AML-193 (cell line): ENCODE measurements around the gene FBXO41.
"Not testable (repeated sequence)": the region's sequence is repeated elsewhere in the genome, so short reads cannot be mapped to it uniquely, and the experiment has no call there.

Source experiments
- DNase-seq, 2 experiments: peaks; one replicate each; lab custom pipeline; 2025; lab: John Stamatoyannopoulos, UW

Gene FBXO41

DNA sequence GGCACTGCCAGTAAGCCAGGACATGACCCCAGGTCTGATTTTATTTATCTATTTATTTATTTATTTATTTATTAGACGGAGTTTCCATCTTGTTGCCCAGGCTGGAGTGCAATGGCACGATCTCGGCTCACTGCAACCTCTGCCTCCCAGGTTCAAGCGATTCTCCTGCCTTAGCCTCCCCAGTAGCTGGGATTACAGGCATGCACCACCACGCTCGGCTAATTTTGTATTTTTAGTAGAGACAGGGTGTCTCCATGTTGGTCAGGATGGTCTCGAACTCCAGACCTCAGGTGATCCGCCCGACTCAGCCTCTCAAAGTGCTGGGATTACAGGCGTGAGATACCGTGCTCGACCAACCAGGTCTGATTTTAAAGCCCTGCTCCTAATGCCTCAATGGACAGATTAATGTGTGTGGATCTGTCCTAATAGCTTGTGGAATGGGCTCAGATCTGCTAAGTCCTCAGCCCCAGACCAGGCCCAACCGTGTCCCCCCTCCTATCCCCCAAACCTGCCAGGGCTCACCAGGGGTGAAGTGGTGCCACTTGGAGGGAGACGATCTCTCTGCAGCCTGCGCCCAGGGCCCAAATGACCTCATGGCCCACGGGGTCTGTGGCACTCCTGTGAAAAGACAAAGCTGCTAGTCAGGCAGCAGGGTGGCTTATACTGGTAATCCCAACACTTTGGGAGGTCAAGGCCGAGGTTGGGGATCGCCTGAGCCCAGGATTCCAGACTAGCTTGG lies 21.4 kb downstream of the FBXO41 start:
- not testable (repeated sequence) for DNase-seq

DNA sequence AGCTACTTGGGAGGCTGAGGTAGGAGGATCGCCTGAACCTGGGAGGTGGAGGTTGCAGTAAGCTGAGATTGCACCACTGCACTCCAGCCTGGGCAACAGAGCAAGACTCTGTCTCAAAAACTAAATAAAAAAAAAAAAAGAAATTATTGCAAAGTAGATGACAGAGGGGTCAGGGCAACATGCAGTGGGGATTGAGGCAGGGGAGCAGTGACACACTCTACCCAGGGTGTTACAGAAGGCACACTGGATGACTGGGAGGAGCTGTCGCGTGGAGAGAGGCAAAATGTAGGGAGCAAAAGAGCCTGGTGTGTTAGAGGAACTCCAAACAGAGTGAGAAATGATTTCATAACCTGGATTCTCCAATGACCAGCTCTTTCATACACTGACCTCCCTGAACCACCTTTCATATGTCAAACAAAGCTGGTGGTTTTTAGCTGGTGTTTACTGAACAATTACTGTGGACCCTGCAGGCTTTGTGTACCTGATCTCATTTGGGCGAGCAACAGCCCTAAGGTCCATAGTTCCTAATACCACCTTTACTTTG lies 22.1 kb downstream of the FBXO41 start:
- no peak for DNase-seq

GRCh38 chr2:73260338-73260984 lies 23.8 kb downstream of the FBXO41 start:
- peak; percentile 8 to 36 for DNase-seq

DNA sequence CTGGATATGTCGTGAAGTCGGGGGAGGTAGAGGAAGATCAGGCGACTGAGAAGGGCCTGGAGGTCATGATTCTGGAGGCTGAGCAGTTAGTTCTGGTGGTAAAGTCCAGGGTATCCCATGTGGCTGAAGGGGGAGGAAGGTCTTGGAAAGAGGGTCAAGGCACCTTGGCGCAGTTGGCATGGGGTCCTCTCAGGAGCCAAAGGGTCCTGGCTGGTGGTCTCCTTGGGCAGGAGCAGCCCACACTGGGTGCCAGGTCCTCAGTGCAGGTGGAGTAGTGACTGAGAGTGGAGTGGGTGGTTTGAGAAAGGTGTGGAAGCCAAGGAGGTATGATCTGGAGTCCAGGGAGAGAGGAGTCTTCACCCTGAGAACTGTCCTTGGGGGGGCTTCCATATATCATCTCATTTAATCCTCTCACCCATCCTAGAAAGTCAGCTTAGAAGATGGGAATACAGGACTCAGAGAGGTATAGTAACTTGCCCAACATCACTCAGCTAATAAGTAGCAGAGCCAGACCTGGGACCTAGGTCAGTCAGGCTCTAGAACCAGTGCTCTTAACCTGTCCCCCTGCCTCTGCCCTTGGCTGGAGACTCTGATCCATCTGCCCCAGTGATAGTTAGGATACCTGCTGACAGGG lies 24.5 kb downstream of the FBXO41 start:
- DNase-seq = no peak

GRCh38 chr2:73259276-73259675 lies 25.0 kb downstream of the FBXO41 start:
- DNase-seq = no peak

GRCh38 chr2:73258913-73259215 lies 25.4 kb downstream of the FBXO41 start:
- no peak for DNase-seq

- no peak for DNase-seq
Observed at GRCh38 chr2:73258186-73258912, 25.9 kb downstream of the FBXO41 start.

DNA sequence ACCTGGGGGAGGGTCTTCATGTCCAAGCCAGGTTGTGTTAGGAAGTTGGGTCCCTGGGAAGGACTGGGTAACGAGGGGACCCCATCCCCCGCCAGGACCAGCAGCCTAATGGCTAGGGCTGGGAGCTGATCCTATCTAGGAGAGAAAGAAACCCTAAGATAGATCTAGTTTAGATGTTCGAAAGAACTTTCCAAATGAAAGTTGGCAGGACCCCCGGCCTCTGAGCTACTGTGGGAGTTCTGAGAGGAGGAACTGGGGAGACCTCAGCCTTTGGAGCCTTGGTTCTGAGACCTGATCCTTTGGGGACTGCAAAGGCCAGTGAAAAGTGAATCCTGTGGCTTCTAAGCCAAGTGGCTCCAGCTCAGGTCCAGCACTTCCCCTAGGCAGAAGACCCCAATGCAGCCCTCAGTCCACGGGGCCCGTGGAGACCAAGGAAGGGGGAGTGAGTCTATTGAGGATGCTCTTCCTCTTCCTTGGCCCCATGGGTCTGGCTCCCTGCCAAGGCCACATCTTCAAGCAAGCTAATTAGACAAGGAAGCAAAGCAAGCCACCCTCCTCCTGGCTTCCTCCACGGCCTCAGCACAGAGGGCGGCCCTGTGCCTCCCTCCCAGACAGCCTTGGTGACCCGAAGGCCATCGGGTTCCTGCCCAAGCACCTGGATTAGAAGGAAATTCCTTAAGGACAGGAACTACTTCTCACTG lies 26.7 kb downstream of the FBXO41 start:
- peak; percentile 39 to 49 for DNase-seq

- no peak for DNase-seq
Observed at GRCh38 chr2:73257021-73257420, 27.3 kb downstream of the FBXO41 start.

DNA sequence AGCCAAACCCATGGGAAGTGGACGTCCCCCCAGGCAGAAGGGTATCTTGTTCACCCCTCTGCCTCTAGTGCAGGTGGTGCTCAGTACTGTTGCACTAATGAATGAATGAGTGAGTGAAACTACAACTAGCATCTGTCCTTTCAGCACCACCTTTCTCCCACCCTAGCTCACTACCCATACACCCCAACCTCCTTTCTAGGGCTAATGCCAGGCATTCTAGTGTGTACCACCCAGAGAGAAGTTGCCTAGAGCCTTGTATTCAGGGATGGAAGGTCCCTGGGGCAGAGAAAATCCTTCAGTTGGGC lies 27.7 kb downstream of the FBXO41 start:
- DNase-seq = no peak

GRCh38 chr2:73255907-73256617 lies 28.2 kb downstream of the FBXO41 start:
- DNase-seq = no peak

- no peak for DNase-seq
Observed at GRCh38 chr2:73255007-73255644, 29.2 kb downstream of the FBXO41 start.

GRCh38 chr2:73254343-73255006 lies 29.8 kb downstream of the FBXO41 start:
- no peak for DNase-seq

- peak; percentile 19 to 29 for DNase-seq
Observed at GRCh38 chr2:73253901-73254300, 30.4 kb downstream of the FBXO41 start.

DNA sequence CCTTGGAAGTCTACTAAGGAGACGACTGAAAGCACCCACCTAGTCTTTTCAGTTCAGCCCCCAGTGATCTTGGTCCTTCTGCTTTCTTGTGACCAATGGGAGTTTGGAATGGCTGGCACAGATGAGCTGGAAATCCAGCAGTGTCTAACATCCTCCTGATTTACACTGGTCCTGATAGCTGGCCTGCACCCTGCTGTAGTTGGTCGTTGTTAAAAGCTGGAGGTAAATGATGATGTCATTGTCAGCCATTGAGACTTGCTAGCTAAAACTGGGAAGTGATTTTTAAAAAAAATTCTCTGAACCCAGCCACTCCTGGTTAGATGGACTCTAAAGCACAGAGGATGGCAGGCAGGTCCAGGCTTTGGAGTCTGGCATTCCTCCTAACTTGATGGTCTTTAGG lies 30.9 kb downstream of the FBXO41 start:
- DNase-seq = no peak

- no peak for DNase-seq
Observed at GRCh38 chr2:73252238-73253027, 31.8 kb downstream of the FBXO41 start.

DNA sequence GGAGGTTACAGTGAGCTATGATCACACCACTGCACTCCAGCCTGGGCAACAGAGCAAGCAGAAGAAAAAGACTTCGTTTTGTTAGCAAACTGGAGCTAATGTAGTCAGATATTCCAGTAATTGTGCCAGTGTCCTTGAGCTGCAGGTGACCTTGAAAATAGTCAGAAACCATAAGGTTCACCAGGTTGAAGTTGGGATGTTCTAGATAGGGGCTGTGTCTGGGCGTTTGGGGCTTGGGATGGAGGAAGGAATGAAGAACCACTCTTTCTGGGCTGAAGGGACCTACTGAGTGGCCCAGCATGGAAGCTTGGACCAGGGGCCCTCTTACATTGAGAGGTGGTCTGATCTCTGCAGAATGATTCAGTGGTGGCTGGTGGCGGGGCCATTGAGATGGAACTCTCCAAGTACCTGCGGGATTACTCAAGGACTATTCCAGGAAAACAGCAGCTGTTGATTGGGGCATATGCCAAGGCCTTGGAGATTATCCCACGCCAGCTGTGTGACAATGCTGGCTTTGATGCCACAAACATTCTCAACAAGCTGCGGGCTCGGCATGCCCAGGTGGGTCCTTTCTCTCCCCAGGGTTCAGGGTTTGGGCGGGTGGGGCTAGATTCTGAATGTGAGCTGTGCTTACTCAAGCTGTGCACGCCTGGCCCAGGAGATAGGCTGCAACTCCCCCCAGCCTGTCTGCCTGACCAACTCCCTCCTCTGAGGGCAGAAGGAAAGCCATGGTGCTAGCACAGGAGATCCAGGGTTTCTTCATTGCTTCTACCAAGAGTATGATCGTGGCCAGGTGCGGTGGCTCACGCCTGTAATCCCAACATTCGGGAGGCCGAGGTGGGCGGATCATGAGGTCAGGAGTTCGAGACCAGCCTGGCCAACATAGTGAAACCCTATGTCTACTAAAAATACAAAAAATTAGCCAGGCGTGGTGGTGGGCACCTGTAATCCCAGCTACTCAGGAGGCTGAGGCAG lies 33.1 kb downstream of the FBXO41 start:
- no peak for DNase-seq

DNA sequence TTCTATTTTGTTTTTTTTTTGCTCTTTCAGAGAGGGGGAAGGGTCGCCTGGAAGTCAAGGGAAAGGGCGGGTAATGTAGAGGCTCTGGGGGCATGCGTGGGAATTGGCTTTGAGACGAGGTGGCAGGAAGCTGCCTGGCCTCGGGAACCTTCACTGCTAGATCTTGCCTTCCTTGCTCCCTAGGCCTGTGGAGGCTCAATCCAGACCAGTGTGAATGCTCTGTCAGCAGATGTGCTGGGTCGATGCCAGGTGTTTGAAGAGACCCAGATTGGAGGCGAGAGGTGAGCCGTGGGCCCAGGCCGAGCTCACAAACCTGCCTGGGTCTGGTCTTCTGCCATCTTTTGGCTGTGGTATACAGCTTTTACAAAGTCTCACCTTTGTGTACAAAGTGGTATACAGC lies 34.6 kb downstream of the FBXO41 start:
- DNase-seq = no peak
